HEK293 (cell line): ENCODE measurements around the gene CLIP4.

Experiments used
- CTCF ChIA-PET: fragments of 350-600 bp; formaldehyde crosslinking; extraction: SDS; loops from one replicate; lab custom pipeline; 2021; ENCODE audit warnings: antibody characterized with exemption; lab: Yijun Ruan, JAX
- POLR2A ChIA-PET: fragments of 300-600 bp; formaldehyde crosslinking; extraction: SDS; loops from one replicate; lab custom pipeline; 2020; ENCODE audit warnings: antibody characterized with exemption, inconsistent platforms; lab: Yijun Ruan, JAX
- H3K27ac ChIP-seq: fragments of 200-500 bp; sonication (Bioruptor generic); 2 replicates; pipeline ENCODE4 v1.5.1; 2014; ENCODE audit warnings: low read depth, low read length, control low read depth, inconsistent platforms; ENCODE audit errors: extremely low read depth
- H3K36me3 ChIP-seq, 2 experiments: fragments of 200-500 bp in 1 of 2; sonication (Bioruptor generic) in 1 of 2; 1 replicate in 1 of 2; 2 replicates in 1 of 2; pipeline ENCODE4 v1.5.1; 2014 to 2017; ENCODE audit warnings: inconsistent platforms in 2 of 2, low read length in 2 of 2; ENCODE audit not compliant: control insufficient read depth in 2 of 2, insufficient read depth in 1 of 2
- H3K4me1 ChIP-seq: fragments of 200-500 bp; sonication (Bioruptor generic); 2 replicates; pipeline ENCODE4 v1.5.1; 2014; ENCODE audit warnings: mild to moderate bottlenecking, low read length, inconsistent platforms; ENCODE audit not compliant: control insufficient read depth, insufficient read depth
- H3K4me3 ChIP-seq: 2 replicates; pipeline ENCODE4 v1.5.1; 2011; ENCODE audit warnings: low read depth, mild to moderate bottlenecking, control low read depth, low read length, moderate library complexity
- H3K9me3 ChIP-seq: fragments of 200-500 bp; sonication (Bioruptor generic); 2 replicates; pipeline ENCODE4 v1.5.1; 2014; ENCODE audit warnings: low read depth, low read length, inconsistent platforms; ENCODE audit not compliant: control insufficient read depth, insufficient read depth
- MEIS1 ChIP-seq: sonication (generic); formaldehyde crosslinking; IDR thresholded peaks from 2 replicates; pipeline ENCODE4 v1.8.1; 2022; ENCODE audit warnings: missing genetic modification reagents, mild to moderate bottlenecking, borderline replicate concordance
- MYNN ChIP-seq: fragments of 450-650 bp; formaldehyde crosslinking; IDR thresholded peaks from 2 replicates; pipeline ENCODE4 v1.5.1; 2016; ENCODE audit warnings: missing biosample characterization, missing genetic modification characterization, borderline replicate concordance
- OSR2 ChIP-seq: fragments of 450-650 bp; formaldehyde crosslinking; IDR thresholded peaks from 2 replicates; pipeline ENCODE4 v1.5.1; 2016; ENCODE audit warnings: missing biosample characterization, missing genetic modification characterization
- PRDM2 ChIP-seq: fragments of 450-650 bp; formaldehyde crosslinking; IDR thresholded peaks from 2 replicates; pipeline ENCODE4 v1.5.1; 2016; ENCODE audit warnings: missing biosample characterization, missing genetic modification characterization, borderline replicate concordance
- ZBTB44 ChIP-seq: fragments of 450-650 bp; IDR thresholded peaks from 2 replicates; pipeline ENCODE4 v1.5.1; 2018; ENCODE audit warnings: missing biosample characterization, mild to moderate bottlenecking, missing genetic modification characterization
- ZFHX2 ChIP-seq: fragments of 450-650 bp; formaldehyde crosslinking; conservative IDR thresholded peaks from 2 replicates; pipeline ENCODE4 v1.5.1; 2016; ENCODE audit warnings: missing biosample characterization, missing genetic modification characterization
- ZIC2 ChIP-seq: fragments of 450-650 bp; formaldehyde crosslinking; IDR thresholded peaks from 2 replicates; pipeline ENCODE4 v1.5.1; 2016; ENCODE audit warnings: missing biosample characterization, missing genetic modification characterization
- ZNF174 ChIP-seq: fragments of 450-650 bp; formaldehyde crosslinking; IDR thresholded peaks from 2 replicates; pipeline ENCODE4 v1.5.0; 2017; ENCODE audit warnings: missing biosample characterization, mild to moderate bottlenecking, missing genetic modification characterization
- ZNF221 ChIP-seq: fragments of 450-650 bp; formaldehyde crosslinking; IDR thresholded peaks from 2 replicates; pipeline ENCODE4 v1.5.1; 2017; ENCODE audit warnings: missing biosample characterization, missing genetic modification characterization, borderline replicate concordance
- ZNF394 ChIP-seq: fragments of 450-650 bp; formaldehyde crosslinking; IDR thresholded peaks from 2 replicates; pipeline ENCODE4 v1.5.1; 2016; ENCODE audit warnings: missing biosample characterization, missing genetic modification characterization, mild to moderate bottlenecking, moderate library complexity, borderline replicate concordance
- ZNF488 ChIP-seq: fragments of 450-650 bp; formaldehyde crosslinking; IDR thresholded peaks from 2 replicates; pipeline ENCODE4 v1.5.1; 2016; ENCODE audit warnings: missing biosample characterization, missing genetic modification characterization
- ZNF518A ChIP-seq: fragments of 450-650 bp; formaldehyde crosslinking; conservative IDR thresholded peaks from 2 replicates; pipeline ENCODE4 v1.5.1; 2016; ENCODE audit warnings: low read depth, missing biosample characterization, missing genetic modification characterization
- ZNF561 ChIP-seq: fragments of 450-650 bp; IDR thresholded peaks from 2 replicates; pipeline ENCODE4 v1.5.1; 2018; ENCODE audit warnings: missing biosample characterization, missing genetic modification characterization, borderline replicate concordance
- ZNF768 ChIP-seq: fragments of 450-650 bp; formaldehyde crosslinking; IDR thresholded peaks from 2 replicates; pipeline ENCODE4 v1.5.1; 2018; ENCODE audit warnings: missing biosample characterization, mild to moderate bottlenecking, missing genetic modification characterization
- ZNF830 ChIP-seq: fragments of 450-650 bp; IDR thresholded peaks from 2 replicates; pipeline ENCODE4 v1.5.0; 2018; ENCODE audit warnings: missing biosample characterization, missing genetic modification characterization, low read depth, mild to moderate bottlenecking, moderate library complexity
- ZSCAN4 ChIP-seq: fragments of 450-650 bp; formaldehyde crosslinking; IDR thresholded peaks from 2 replicates; pipeline ENCODE4 v1.5.1; 2017; ENCODE audit warnings: missing biosample characterization, missing genetic modification characterization

CLIP4 gene

DNA sequence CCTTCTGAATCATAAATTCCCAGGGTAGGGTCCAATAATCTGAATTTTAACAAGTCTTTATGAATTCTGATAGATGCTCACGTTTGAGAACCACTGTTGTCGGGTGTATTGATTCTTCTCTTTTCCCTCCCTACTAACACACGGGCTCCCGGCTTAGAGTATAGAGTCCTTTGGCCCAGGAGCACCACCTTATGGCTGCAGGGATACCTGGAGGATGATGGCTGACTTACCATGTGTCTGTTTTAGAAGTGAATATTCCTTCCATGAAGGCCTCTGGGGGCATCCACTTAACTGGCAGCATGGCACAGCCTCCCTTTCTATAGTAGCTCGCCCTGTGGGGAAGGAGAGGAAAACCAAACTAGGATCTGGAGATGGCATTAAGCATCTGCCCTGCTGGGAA lies 91.7 kb downstream of the CLIP4 start (continued):
- TF ChIP-seq ZNF518A: no peak
- TF ChIP-seq, all 188 proteins: peak for 0

DNA sequence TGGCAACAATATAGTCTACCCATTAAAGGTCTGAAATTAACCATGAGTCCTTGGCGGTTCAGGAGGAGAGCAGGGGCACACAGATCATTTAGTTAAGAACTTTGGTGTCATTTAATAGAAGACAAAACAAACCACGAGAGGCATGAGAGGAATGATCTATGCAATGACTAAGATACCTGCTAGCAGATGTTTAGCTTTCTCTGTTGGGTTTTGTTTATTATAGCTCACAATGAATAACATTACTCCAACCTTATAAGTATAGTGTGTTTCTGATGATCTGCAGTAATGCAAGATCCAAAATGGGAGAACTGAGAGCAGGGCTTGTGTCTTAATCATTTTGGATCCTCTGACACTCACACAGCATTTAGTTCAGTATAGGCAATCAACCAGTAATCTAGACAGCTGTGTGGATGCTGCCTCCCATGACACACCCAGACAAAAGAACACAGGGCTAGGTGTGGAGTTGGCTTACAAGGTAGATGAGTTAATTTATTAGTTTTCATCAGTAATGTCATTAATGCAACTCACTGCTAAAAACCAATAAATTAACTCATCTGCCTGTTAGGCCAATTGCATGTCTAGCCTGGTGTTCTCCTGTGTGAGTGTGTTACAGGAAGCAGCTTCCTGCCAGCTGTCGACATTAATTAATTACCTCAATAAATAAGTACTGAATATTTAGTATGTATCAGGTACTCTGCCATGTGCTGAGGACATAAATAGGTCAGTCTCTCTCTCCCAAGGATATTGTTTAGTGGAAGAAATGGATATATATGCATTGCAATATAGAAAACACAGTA lies 92.3 kb downstream of the CLIP4 start:
- ChIA-PET CTCF (interaction anchor here (0.7 to 1.4 kb wide), 2 partner anchors 10 to 23 kb away, joined by 3 read pairs; no protein-coding TSS in a partner anchor), POLR2A (no interaction called here)
- Histone ChIP-seq H3K27ac (no peak overlapping the region), H3K9me3 (no peaks in the 10 kb centered on the region), H3K36me3 (no peaks in the 10 kb centered on the region), H3K4me1 (peaks cover 3% of the 10 kb centered on the region; the same call in 1 of the 2 replicates), H3K4me3 (no peak overlapping the region)
- TF ChIP-seq ZNF830 (tag by site-specific recombination) (no peak), ZSCAN4 (tag by site-specific recombination) (no peak)

DNA sequence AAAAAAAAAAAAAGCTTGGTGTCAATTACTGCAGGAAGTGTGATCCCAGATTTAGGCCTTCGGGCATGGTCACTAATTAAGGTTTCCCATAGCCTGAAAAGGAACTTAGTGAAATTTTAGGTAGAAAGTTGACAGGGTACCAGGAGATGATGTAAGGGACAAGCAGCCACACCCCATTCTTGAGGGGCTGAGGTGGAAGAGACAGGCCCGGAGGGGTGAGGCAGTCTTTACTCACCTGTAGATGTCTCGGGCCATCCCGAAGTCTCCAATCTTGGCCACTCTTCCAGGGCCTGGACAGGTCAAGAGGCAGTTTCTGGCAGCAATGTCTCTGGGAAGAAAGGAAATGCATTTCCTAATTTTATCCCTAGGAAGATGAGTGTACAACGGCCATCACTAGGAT lies 94.3 kb downstream of the CLIP4 start:
- Histone ChIP-seq H3K4me3 (no peak overlapping the region), H3K27ac (no peak overlapping the region), H3K4me1 (no peaks in the 10 kb centered on the region), H3K36me3 (no peaks in the 10 kb centered on the region), H3K9me3 (no peaks in the 10 kb centered on the region)
- ChIA-PET POLR2A (no interaction called here), CTCF (interaction anchor here (0.5 to 0.7 kb wide), 4 partner anchors 27 to 243 kb away, joined by 3 read pairs; no protein-coding TSS in a partner anchor)
- TF ChIP-seq ZBTB44 (no peak), ZNF394 (no peak), ZNF221 (tag by site-specific recombination) (no peak), ZNF561 (tag by site-specific recombination) (no peak), ZIC2 (tag by site-specific recombination) (no peak), ZNF488 (tag by site-specific recombination) (no peak), ZNF174 (no peak), ZNF768 (no peak), PRDM2 (tag by site-specific recombination) (no peak), OSR2 (tag by site-specific recombination) (no peak), MEIS1 (CRISPR knock-in tag) (no peak), ZFHX2 (no peak), MYNN (no peak)
